C4-2B (cell line): Measurements from ENCODE around the gene SPTLC1.

Source experiments
- H3K27ac ChIP-seq: fragments of 450-650 bp; 2 replicates; pipeline ENCODE4 v1.5.1; 2017
- CTCF ChIP-seq: fragments of 450-650 bp; conservative IDR thresholded peaks from 2 replicates; pipeline ENCODE4 v1.5.1; 2017; ENCODE audit warnings: mild to moderate bottlenecking
- ZFX ChIP-seq: fragments of 450-650 bp; IDR thresholded peaks from 2 replicates; pipeline ENCODE4 v1.6.1; 2017

SPTLC1 gene

DNA sequence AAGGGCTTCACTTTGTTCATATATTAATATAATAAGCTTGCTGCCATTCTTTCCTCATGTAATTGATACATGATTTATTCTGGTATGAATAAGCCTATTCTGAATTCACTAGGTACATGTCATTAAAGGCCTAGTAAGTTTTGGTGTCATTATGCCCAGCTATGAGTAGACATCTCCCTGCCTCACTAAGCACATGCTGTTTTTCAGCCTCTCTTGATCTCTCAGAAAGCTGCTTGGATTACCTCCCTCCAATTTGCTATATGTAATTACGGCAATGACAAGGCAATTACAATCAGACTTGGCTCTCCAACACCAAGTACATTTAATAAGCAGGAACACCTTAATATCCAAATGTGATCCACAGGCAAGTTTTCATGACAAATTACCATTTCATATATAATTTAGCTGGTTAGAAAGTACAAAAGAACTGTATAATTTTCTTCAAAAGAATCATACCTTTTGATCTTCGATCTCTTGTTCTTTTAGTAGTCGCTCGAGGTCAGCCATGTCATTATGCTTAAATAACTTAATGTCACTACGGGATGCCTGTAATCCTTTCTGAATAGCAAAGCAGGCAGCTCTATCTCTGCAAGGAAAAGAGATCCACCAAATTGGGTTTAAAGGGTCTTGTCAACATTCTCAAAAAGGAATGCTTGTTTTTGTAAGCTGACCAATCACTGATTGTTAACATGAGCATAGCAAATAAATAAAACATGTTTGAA lies 56.3 kb downstream of the SPTLC1 start:
- no peak for TF ChIP-seq ZFX
- TF ChIP-seq CTCF: no peak
- H3K27ac ChIP-seq: no peak overlapping the region

GRCh38 chr9:92058026-92058425 lies 57.2 kb downstream of the SPTLC1 start:
- no peak for TF ChIP-seq ZFX
- TF ChIP-seq CTCF: no peak
- H3K27ac ChIP-seq: no peak overlapping the region

- TF ChIP-seq ZFX: no peak
- no peak for TF ChIP-seq CTCF
These were observed 58.0 kb downstream of the SPTLC1 start for GRCh38 chr9:92057226-92057625.

GRCh38 chr9:92055624-92056023 lies 59.6 kb downstream of the SPTLC1 start:
- no peak for TF ChIP-seq ZFX
- no peak for TF ChIP-seq CTCF
- H3K27ac ChIP-seq: no peak overlapping the region

More at GRCh38 chr9:92057226-92057625, 58.0 kb downstream of the SPTLC1 start:
- no peak overlapping the region for H3K27ac ChIP-seq

GRCh38 chr9:92048924-92049625 lies 66.1 kb downstream of the SPTLC1 start:
- no peak overlapping the region for H3K27ac ChIP-seq
- TF ChIP-seq CTCF (no peak), ZFX (no peak)

DNA sequence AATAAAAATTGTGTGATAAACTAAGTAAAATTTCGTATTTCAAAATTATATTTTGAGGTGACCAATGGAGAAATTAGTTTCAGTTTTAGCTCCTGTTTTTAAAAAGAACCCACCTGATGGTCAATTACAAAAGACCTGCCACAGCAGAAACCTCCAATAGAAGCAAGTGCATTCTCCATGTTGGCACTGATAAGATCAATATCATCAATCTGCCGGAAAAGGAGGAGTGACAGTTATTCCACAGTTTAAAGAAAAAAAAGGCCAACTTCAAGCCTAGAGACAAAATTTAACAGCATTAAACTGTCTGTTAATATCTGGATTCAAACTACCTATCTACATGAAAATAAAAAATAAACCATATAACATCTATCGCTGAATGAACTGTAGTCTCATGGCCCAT lies 67.7 kb downstream of the SPTLC1 start:
- no peak overlapping the region for H3K27ac ChIP-seq
- TF ChIP-seq ZFX (no peak), CTCF (no peak)

GRCh38 chr9:92046676-92047075 lies 68.5 kb downstream of the SPTLC1 start:
- TF ChIP-seq ZFX (no peak), CTCF (no peak)
- H3K27ac ChIP-seq: no peak overlapping the region
